ENCODE results near the gene SLC32A1. TPM values are rescaled to one million over a fixed set of nuclear protein-coding genes. Genes with fewer than 3 reads are reported as not detected.

Gene SLC32A1
- total RNA-seq, 1 donor, result not detected

GRCh38 chr20:38692436-38693411 lies 31.6 kb upstream of the SLC32A1 start:
- DNase-seq (ENCODE audit: low read depth), result peak; percentile 73
- H3K4me3 ChIP-seq (ENCODE audit: low read depth, low read length), result no peak overlapping the region
- TF ChIP-seq CTCF (IDR thresholded peaks at IDR 0.05; ENCODE audit: insufficient read depth, low read depth, low read length), result no peak

- no peak overlapping the region for H3K4me3 ChIP-seq (ENCODE audit: low read depth, low read length)
- no peak for TF ChIP-seq CTCF (IDR thresholded peaks at IDR 0.05; ENCODE audit: insufficient read depth, low read depth, low read length)
- DNase-seq (ENCODE audit: low read depth), result no peak
These were observed 27.0 kb upstream of the SLC32A1 start for GRCh38 chr20:38697306-38697705.

- H3K4me3 ChIP-seq (ENCODE audit: low read depth, low read length), result no peak overlapping the region
- DNase-seq (ENCODE audit: low read depth), result no peak
- no peak for TF ChIP-seq CTCF (IDR thresholded peaks at IDR 0.05; ENCODE audit: insufficient read depth, low read depth, low read length)
These were observed 25.7 kb upstream of the SLC32A1 start for GRCh38 chr20:38698541-38698940.

GRCh38 chr20:38700141-38700540 lies 24.1 kb upstream of the SLC32A1 start:
- no peak for DNase-seq (ENCODE audit: low read depth)
- TF ChIP-seq CTCF (IDR thresholded peaks at IDR 0.05; ENCODE audit: insufficient read depth, low read depth, low read length), result no peak
- no peak overlapping the region for H3K4me3 ChIP-seq (ENCODE audit: low read depth, low read length)

- no peak for DNase-seq (ENCODE audit: low read depth)
- no peak overlapping the region for H3K4me3 ChIP-seq (ENCODE audit: low read depth, low read length)
- no peak for TF ChIP-seq CTCF (IDR thresholded peaks at IDR 0.05; ENCODE audit: insufficient read depth, low read depth, low read length)
These were observed 23.4 kb upstream of the SLC32A1 start for GRCh38 chr20:38700926-38701325.

- no peak for DNase-seq (ENCODE audit: low read depth)
- no peak for TF ChIP-seq CTCF (IDR thresholded peaks at IDR 0.05; ENCODE audit: insufficient read depth, low read depth, low read length)
- H3K4me3 ChIP-seq (ENCODE audit: low read depth, low read length), result no peak overlapping the region
These were observed 20.8 kb upstream of the SLC32A1 start for GRCh38 chr20:38703526-38703925.

Data from fibroblast of villous mesenchyme (primary cell).